Femur (tissue), 1 donor: ENCODE data around the gene CACNA2D4.

Experiments used
- DNase-seq: peaks from one replicate; pipeline ENCODE4 v3.0.0-alpha.2; 2017

The CACNA2D4 gene

DNA sequence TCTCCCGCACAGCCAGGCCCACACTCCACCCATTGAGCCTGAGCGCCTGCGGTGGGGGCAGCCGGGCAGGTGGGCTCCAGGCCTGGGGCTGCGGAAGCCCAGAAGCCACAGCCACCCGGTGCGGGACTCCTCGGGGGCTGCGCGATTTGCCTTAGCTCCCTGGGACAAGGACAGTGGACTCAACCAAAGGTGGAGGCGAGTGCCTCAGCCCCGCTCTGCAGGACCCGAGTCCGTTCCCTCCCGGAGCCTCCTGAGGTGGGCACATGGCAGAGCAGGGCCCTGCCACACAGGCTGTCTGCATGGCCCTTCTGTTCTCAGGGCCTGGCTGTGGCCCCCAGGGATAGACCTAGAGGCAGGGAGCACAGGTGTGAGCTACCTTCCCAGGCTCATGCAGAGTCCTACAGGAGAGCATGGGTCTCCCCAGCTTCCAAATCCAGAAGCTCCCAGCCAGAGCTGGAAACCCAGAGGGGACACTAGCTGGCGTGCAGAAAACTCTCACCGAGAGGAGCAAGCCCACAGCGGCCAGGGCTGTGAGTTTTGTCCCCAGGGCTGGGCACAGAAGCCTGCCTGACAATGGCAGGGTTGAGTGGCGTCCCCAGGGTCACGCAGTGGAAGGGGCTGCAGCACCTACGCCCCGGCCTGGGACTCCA is 120.3 kb downstream of the CACNA2D4 start:
- DNase-seq = no peak

DNA sequence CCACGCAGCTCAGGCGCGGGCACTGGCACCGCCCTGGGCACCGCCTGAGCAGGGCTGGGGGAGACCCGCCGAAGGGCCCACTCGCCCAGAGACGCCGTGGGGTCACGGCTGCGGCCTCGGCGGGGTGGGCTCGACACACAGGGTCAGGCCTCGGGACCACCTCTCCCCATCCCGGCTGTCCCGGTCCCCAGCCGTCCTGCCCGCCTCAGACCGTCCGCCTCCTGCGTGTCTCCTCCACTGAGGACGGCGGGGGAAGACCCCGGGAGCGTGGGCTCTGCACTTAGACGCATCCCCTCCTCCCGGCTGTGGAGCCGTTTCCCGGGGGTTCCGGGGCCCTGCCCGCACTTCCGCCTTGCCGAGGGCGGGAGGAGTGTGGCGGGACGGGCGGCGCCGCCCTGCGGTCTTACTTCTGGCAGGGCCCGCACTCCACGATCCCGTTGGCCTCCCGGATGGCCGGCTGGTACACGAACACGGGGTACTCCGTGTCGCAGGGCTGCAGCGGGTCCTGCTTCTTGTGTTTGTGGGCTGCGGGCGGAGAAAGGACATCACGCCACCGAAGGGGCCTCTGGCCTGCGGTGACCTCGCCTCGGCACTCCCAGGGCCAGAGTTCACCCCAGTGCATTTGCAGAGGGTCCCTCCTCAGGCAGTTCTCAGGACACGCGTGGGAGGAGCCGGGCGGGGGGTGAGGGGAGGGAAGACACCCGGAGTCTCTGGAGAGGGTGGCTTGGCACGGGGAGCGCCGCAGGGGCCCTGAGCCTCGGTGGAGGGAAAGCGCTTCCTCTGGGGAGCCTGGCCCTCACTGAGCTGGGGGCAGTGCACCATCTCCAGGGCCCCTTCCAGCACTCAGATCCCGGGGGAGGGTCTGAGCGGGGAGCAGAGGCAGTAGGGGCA is 121.2 kb downstream of the CACNA2D4 start:
- peak; percentile 65 for DNase-seq

DNA sequence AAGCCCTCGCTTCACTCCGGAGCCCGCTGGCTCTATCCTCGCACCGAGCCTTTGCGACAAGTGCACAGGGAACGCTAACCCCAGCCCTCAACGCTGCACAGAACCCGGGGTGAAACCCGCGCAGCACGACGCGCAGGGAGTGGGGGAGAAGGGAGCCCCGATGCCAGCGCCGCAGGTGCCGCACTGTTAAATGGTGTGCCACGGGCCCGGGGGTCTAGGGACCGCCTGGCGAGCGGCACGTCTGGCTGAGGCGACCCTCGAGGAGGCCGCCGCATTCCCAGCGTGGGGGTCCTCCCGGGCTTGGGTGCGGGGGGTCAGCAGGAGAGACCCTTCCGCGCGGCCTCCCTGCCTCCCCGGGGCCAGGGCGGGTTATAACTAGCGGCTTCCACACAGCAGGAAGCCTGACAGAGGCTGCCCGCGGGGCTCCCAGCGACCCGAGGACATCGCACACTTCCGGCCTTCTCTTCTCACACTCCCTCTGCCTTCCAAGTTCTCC is 121.9 kb downstream of the CACNA2D4 start:
- peak; percentile 59 for DNase-seq

DNA sequence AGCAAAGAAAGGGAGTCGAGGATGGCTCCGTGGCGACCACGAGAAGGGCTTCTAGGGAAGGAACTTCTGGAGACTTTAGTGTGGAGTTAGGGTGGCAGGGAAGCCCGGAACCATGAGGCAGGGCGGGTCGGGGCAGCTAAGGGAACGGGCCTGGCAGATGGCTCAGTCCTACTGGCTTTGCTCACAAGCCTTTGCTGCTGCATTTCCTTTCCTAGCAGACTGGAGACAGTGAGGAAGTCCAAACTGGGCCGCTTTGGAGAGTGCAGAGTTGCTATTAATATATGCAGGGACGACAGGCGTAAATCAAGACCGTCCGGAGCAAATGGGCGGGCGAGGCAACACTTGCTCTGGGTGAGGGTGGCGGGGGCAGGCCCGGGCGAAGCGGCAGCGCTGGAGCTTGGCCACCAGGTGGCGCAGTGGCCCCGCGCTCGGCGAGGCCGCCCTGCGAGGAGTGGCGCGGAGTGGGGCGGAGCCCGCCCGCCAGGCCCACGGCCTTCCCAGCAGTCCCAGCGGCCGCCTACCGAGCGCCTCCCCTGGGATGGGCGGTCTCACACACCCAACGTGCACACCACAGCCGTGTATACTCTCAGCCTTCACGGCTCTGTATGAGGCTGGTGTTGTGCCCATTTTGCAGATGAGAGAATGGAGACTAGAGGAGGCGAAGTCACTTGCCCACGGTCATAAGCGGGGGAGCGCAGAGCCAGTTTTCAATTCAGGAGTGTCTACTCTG is 122.5 kb downstream of the CACNA2D4 start:
- peak; percentile 94 for DNase-seq

DNA sequence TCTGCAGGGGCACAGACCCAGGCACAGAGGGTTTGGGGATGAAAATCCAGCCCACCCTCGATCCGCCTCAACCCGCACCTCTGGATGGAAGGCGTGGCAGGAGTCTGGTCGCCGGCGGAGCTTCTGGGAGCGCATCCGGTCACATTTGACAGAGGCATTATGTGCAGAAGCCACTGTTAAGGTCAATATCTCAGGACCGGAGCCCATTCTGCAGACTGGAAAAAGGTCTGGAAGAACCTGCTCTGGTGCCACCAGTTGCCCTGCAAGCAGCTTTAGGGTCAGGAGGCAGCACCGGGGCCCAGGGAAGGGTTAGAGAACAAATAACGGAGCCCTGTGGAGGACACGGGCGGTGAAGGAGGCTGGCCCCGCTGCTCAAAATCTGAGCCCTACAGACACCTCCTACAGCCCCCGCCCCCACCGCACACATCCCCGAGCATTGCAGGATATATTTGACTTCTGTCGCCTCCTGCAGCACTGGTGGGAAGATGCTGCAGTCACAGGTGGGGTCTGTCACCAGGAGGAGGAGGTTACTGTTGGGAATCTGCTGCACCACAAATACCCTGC is 123.1 kb downstream of the CACNA2D4 start:
- no peak for DNase-seq

DNA sequence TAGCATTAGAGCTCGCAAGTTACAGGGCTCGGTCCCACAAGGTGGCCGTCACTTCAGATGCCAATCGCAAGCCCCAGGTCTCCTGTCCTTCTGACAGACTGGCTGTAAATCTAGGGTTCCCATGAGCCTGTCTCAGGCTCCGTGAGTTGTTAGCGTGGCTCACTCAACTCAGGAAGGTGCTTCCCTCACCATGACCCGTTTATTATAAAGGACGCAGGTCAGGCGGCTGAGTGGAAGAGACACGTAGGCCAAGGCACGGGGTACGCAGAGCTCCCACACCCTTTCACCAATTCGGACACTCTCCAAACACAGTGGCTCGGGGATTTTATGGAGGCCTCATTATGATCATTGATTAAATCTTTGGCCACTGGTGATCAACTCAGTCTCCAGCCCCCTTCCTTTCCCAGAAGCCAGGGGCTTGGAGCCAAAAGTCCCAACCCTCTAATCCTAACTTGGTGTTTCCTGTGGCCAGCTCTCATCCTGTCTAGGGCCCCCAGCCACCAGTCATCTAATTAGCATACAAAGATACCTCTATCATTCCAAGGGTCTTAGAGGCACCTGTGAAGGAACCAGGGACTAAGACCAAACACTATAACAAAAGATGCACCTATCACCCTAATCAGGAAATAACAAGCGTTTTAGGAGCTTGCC is 123.9 kb downstream of the CACNA2D4 start:
- DNase-seq = no peak

DNA sequence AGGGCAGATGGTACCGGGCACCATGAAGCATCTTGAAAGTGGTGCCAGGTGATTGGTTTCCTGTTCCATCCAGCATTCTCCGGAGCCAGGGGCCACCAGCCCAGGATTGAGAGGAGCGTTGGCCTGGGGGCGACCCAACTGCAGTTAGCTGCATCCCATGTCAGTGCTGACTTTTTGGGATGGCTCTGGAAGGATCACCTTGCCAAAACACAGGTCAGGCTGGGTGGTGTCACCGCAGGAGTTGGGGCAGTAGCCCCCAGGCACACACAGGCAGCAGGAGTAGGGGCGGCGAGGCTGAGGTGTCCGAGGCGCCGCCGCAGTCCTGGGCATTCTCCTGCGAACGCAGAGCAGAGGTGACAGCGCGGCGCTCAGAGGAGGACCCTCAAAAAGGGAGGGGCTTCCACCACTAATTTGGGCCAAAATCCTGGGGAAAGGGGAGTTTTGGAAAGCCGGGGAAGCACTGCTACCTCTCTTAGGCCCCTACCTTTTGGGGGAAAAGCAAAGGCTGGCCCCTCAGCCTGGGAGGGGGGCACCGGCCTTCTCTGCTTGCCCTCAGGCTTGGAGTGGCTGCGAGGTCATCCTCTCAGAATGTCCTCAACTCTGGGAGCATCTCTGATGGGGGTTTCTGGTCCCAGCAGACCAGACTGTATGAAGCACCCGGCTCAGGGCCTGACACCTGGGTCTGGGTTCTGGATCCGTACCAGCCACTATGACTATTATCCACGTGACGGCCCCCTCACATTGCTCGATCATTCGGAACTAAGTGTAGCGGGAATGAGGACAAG is 124.8 kb downstream of the CACNA2D4 start:
- no peak for DNase-seq

DNA sequence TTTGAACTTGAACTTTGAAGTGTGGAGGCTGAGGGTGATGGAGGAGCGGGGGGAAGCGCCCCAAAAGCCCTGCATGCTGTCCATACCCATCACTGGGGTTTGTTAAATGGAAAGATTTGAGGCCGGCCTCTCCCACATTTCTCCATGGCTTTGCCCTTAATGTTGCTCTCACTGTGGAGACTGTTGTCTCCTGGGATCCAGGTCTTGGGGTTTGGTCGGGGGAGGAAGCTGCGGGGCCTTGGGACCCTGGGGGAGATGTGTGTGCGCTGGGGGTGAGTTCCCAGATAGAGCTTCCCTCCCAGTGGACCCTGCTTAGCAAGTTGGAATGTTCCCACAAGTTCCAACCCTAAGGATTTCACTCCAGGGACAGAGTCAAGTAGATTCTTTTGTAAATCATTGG is 126.0 kb downstream of the CACNA2D4 start:
- DNase-seq = no peak

DNA sequence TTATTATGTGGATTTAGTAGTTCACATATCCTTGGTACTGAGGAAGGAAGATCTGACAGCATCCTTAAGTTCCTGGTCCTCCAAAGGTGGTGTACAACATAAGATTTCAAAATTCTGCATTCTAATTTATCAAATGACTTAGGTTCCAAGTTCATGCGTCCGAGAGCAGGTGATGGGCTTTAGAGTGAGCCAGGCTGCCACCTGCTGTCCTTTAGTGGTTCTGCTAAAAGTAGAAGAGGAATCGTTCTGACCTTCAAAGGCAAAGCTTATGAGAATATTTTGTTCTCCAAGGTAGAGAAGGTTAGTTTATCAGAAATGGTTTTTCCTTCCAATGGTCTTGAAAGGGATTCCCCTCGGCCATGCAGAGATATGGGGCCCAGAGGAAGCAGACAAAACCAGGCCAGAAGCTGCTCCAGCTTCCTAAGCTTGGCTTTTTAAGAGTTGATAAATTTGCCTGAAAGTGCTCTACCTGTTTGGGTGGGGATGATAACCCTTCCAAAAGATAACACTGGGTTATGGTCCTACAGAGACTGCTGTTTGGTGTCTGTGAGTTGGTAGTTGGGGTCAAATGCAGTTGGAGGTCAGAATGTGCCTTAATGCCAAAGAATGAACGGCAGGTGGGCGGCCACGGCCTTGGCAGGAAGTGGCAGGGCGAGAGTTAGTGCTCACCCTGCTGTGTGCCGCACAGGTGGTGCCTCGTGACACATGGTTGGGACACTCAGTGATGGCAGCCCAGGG is 127.2 kb downstream of the CACNA2D4 start:
- DNase-seq = peak; percentile 70

DNA sequence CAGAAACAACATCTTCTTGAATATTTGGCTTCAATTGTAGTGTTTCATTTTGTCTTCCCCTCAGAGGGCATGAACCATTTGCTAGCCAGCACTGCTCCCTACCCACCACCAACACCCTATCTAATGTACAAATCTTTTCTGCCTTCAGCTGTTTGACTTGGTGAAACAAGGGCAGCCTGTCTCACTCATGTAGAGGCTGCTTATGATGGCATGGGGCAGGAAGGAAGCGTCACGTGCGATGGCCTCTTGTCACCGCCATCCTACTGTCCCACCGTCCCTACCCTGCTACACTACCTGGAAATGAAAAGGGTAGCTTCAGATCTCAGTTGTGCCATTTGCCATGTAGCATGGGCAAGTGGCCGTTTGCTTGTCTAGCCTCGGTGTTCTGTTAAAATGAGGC is 128.0 kb downstream of the CACNA2D4 start:
- DNase-seq = no peak

DNA sequence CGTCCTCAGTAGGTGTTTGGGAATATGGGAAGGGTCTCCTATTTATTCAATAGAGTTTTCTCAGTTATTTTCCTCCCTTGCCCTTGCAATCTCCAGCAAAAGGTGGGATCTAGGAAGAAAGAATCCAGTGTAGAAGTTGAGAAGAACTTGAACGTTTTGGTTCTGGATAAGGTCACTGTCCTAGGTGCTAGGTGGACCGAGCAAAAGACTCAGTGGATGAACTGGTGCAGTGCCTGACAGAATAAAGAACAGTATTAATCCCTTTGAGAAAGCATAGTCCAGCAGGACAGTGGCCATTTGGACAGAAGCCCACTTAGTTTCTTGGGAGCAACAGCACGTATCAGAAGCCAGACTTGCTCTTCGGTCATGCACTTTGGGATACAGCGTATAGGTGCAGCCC is 130.7 kb downstream of the CACNA2D4 start:
- DNase-seq = no peak

DNA sequence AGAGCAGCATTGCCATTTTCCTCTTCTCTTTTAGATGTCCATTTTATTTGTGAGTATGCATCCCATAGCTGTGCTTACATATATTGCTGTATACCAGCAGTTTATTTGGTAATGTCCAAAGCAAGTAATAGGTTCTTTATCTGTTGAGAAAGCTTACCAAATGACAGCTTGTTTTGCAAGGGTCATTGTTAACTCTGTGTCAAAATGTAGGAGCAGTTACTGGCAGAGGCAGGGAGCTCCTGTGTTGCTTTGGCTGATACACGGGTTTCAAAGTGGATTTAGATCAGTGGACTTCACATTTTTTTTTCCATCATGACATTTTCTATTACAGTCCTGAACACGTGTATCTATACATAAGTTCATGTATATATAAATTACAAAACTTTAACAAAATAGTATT is 136.2 kb downstream of the CACNA2D4 start:
- no peak for DNase-seq

DNA sequence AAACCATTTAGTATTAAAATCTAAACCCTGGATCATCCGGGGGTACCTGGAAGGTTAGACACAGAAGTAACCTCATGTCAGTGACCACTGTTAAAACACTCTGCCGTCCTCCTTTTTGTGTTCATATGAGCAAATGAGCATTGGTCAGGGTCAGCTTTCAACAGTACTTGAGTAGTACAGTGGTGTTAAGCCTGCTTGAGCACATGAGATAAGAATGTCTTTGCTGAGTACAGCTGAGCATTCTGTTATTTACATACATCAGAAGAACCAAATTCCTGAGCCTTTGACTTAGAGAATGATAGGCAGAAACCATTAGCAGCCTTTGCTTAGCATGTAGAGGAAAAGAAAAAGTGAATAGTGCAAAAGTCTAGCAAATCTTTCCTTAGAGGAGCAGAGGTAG is 136.7 kb downstream of the CACNA2D4 start:
- no peak for DNase-seq

DNA sequence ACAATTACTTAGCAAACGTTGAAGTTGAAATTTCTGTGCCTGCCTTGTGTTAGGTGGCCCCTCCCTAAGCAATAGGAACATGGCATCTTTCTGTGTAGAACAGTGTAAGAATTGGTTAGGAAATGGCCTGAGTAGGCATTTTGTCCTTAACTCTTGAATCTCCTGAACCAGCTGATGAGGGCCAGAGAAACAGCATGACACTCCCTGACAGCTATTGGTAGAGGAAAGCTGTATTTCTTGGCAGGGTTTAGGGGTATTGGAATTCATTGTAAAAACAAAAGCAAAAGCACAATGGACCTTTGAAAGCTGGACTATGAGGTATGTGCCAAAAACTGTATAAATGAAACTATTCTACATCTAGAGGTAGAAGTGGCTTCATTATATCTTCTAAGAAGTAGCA is 138.7 kb downstream of the CACNA2D4 start:
- no peak for DNase-seq

DNA sequence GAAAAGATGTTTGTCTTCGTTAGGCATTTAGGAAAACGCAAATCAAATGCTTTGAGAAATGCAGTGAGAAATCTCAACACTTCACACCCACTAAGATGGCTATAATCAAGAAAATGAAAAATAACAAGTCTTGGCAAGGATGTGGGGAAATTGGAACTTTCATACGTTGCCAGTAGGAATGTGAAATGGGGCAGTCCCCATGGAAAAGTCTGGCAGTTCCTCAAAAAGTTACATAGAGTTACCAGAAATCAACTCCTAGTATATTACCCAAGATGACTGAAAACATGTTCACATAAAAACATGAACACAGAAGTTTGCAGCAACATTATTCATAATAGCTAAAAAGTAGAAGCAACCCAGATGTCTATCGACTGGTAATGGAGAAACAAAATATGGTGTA is 139.5 kb downstream of the CACNA2D4 start:
- DNase-seq = no peak

DNA sequence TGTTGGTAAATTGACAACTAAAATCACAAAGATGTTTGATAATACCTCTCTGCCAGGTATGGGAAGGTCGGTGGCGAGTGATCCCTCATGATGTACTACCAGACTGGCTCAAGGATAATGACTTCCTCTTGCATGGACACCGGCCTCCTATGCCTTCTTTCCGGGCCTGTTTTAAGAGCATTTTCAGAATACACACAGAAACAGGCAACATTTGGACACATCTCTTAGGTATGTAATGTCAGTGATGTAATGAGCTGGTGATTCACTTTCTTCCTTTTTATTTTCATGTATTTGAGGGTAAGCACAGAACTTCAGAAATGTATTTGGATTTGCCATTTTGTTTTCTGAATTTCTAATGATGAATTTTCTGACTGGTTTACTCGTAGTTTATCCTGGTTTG is 140.7 kb downstream of the CACNA2D4 start:
- DNase-seq = no peak

DNA sequence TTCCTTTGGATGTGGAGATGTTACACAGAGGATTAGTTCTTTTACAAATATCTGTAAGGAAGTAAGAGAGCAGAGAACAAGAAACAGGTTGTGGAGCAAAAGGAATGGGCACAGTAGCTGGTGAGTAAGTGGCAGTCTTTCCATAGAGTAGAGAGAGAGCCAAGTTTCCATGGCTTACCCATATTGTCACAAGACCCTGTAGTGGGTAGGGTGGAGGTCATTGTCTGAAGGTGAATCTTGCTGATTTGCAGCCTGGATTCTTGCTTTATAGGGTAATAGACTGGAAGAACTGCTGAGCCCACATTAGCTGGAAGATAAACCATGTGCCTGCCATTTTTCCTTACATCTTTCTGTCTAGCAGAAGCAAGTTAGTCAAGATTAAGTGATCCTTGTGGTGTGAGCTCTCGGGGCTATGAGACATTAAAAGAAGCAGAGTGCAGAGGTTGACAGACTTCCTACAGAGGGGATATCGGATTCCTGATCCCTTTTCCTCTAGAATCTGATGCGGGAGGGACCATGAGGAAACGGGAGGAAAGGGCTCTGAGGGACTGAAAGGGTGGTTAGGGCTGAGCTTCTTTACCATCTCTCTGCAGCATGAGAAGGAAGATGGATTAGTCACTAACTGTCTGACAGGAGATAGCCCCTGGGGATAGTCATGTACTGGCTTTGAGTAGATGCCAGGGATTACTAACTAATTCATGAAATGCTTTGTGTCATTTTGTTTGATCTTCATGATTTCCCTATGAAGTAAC is 142.1 kb downstream of the CACNA2D4 start:
- no peak for DNase-seq

DNA sequence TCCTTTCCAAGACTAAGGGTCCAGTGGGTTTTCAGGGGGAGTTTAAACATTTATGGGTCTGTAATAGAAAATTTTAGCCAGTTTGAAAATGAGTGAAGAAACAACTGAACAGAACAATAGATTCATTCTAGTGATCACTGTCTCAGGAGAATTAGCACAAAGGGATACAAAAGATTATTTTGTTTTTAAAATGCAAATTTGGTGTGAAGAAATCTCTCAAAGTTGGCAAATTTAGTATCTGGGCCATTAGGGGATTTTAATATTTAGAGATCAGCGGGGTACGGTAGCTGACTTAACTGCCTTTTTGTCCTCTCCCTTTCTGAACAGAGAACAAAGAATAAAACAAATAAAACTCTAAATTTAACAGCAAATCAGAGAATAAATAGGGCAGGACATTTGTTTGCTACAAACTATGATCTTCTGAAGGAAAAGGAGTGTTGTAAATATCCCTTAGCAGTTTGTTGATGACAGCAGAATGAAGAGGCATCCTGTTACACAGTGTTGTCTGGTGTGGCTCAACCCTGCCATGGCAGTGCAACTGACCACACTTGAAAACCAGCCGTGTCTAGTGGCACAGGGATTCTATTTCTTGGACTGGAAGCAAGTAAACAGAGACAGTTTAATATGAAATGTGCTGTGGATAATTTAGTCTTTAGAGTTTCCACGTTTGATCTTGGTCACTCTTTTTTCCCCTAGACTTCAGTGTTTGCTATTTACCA is 144.4 kb downstream of the CACNA2D4 start:
- peak; percentile 58 for DNase-seq

DNA sequence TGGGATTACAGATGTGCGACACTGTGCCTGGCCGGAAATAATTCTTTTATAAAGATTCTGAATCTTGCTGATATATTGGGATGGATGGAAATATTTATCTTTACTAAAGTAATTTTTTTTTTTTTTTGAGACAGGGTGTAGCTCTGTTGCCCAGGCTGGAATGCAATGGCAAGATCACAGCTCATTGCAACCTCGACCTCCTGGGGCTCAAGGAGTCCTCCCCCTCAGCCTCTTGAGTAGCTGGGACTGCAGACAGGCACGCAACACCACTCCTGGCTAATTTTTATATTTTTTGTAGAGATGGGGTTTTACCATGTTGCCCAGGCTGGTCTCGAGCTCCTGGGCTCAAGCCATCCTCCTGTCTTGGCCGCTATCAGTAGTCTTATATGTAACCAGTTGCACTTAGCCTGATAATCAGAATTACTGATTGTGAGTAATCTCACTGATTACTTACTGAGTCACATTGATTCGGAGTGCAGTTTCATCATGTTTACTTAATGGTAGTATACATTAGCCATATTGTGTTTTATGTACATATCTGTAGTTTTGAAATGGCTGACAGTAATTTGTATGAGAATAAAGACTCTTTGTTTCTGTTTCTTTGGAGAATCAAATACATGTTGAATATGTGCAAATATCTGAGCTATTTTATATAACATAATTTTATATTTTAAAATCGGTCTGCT is 148.5 kb downstream of the CACNA2D4 start:
- no peak for DNase-seq
